ENCODE results near the gene ALPK3. TPM values are rescaled to one million over a fixed set of nuclear protein-coding genes. Genes with fewer than 3 reads are reported as not detected.
A peak's percentile ranks its signal among the peaks of the same experiment; 100 is the strongest.
"Not testable (repeated sequence)": the region's sequence is repeated elsewhere in the genome, so short reads cannot be mapped to it uniquely, and the experiment has no call there.

Gene ALPK3
- total and polyA plus RNA-seq, 4 experiments from 2014 or later = 0.01 to 0.58 (median 0.26) TPM; not detected in 1

- Histone ChIP-seq H3K36me3 (ENCODE audit: insufficient read depth, low read length) (no peaks in the 10 kb centered on the region), H3K27me3 (ENCODE audit: insufficient read depth, low read length) (no peaks in the 10 kb centered on the region), H3K4me1 (ENCODE audit: insufficient read depth, low read length) (no peaks in the 10 kb centered on the region), H3K27ac (ENCODE audit: low read depth, low read length) (no peak overlapping the region), H3K4me3 (ENCODE audit: low read length in 2 of 2) (no peak overlapping the region), H3K9me3 (ENCODE audit: control insufficient read depth in 1 of 2, low read length in 2 of 2) (no peaks in the 10 kb centered on the region)
- peaks cover 0 to 1% of the 10 kb centered on the region in 2 donors for H3K27me3 Mint-ChIP-seq
- no peaks in the 10 kb centered on the region for H3K4me1 Mint-ChIP-seq
- no peak for DNase-seq
- CTCF ChIA-PET (ENCODE audit: partially characterized antibody) = no interaction called here
- H3K27ac Mint-ChIP-seq = no peak overlapping the region
- H3K9me3 Mint-ChIP-seq = no peaks in the 10 kb centered on the region
- no peaks in the 10 kb centered on the region for H3K36me3 Mint-ChIP-seq
- intact Hi-C loops (cut with micrococcal nuclease) = no loop called here
- POLR2A ChIA-PET (ENCODE audit: partially characterized antibody) = no interaction called here
- H3K4me3 Mint-ChIP-seq = no peak overlapping the region
Measured at GRCh38 chr15:84874981-84875699, 58.0 kb downstream of the ALPK3 start.

GRCh38 chr15:84876269-84876668 is 59.1 kb downstream of the ALPK3 start:
- Histone ChIP-seq H3K9me3 (ENCODE audit: control insufficient read depth in 1 of 2, low read length in 2 of 2) (no peaks in the 10 kb centered on the region), H3K27ac (ENCODE audit: low read depth, low read length) (no peak overlapping the region), H3K4me3 (ENCODE audit: low read length in 2 of 2) (no peak overlapping the region), H3K36me3 (ENCODE audit: insufficient read depth, low read length) (no peaks in the 10 kb centered on the region), H3K4me1 (ENCODE audit: insufficient read depth, low read length) (no peaks in the 10 kb centered on the region), H3K27me3 (ENCODE audit: insufficient read depth, low read length) (no peaks in the 10 kb centered on the region)
- no peak for DNase-seq
- Mint-ChIP-seq H3K4me1 (no peaks in the 10 kb centered on the region), H3K27ac (peak overlapping the region in 1 of 7 donors; percentile 1), H3K27me3 (peaks cover 0 to 1% of the 10 kb centered on the region in 2 donors), H3K9me3 (no peaks in the 10 kb centered on the region), H3K36me3 (no peaks in the 10 kb centered on the region), H3K4me3 (no peak overlapping the region)
- intact Hi-C loops (cut with micrococcal nuclease) = no loop called here
- POLR2A ChIA-PET (ENCODE audit: partially characterized antibody) = interaction anchor here (0.6 kb wide), 1 partner anchor 49 kb away, joined by 3 read pairs; no protein-coding TSS in a partner anchor
- CTCF ChIA-PET (ENCODE audit: partially characterized antibody) = interaction anchor here (0.7 to 1.3 kb wide), 5 partner anchors 12 to 509 kb away, joined by 3 to 7 read pairs (median 4); no protein-coding TSS in a partner anchor

DNA sequence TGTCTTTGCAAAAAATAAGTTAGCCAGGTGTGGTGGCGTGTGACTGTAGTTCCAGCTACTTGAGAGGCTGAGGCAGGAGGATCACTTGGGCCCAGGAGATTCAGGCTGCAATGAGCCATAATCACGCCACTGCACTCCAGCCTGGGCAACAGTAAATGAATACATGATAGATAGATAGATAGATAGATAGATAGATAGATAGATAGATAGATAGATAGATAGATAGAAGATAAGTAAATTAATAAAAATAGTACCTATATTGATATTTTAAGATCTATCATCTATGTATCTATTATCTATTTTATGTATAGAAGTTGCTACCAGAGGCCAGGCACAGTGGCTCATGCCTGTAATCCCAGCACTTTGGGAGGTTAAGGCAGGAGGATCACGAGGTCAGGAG is 60.5 kb downstream of the ALPK3 start:
- not testable (repeated sequence) for H3K4me1 ChIP-seq (ENCODE audit: insufficient read depth, low read length); H3K9me3 ChIP-seq (ENCODE audit: control insufficient read depth in 1 of 2, low read length in 2 of 2); H3K27ac Mint-ChIP-seq; H3K4me3 Mint-ChIP-seq; H3K9me3 Mint-ChIP-seq; H3K4me3 ChIP-seq (ENCODE audit: low read length in 2 of 2); DNase-seq; H3K4me1 Mint-ChIP-seq; H3K36me3 Mint-ChIP-seq; H3K27me3 ChIP-seq (ENCODE audit: insufficient read depth, low read length); H3K27ac ChIP-seq (ENCODE audit: low read depth, low read length); H3K27me3 Mint-ChIP-seq; H3K36me3 ChIP-seq (ENCODE audit: insufficient read depth, low read length)
- ChIA-PET POLR2A (ENCODE audit: partially characterized antibody) (interaction anchor here (0.8 kb wide), 1 partner anchor 15 kb away, joined by 3 read pairs; no protein-coding TSS in a partner anchor), CTCF (ENCODE audit: partially characterized antibody) (interaction anchor here (0.7 to 2.2 kb wide), 11 partner anchors 33 to 305 kb away, joined by 3 to 19 read pairs (median 3); partner anchors contain the start of gene WDR73)
- intact Hi-C loops (cut with micrococcal nuclease) = loop anchor here (1.0 kb wide), 3 partner anchors 51 to 289 kb away; partner anchors contain the start of gene WDR73

GRCh38 chr15:84878504-84878903 is 61.3 kb downstream of the ALPK3 start:
- no peak overlapping the region for H3K27ac ChIP-seq (ENCODE audit: low read depth, low read length)
- Mint-ChIP-seq H3K9me3 (no peaks in the 10 kb centered on the region), H3K4me1 (no peaks in the 10 kb centered on the region), H3K36me3 (no peaks in the 10 kb centered on the region), H3K27ac (no peak overlapping the region), H3K27me3 (no peaks in the 10 kb centered on the region), H3K4me3 (no peak overlapping the region)
- ChIA-PET POLR2A (ENCODE audit: partially characterized antibody) (no interaction called here), CTCF (ENCODE audit: partially characterized antibody) (interaction anchor here (0.6 to 2.2 kb wide), 10 partner anchors 46 to 306 kb away, joined by 3 to 19 read pairs (median 4); partner anchors contain the start of gene WDR73)
- no peaks in the 10 kb centered on the region for H3K4me1 ChIP-seq (ENCODE audit: insufficient read depth, low read length)
- peak; percentile 44 to 53 (median 50) for DNase-seq
- no peaks in the 10 kb centered on the region for H3K36me3 ChIP-seq (ENCODE audit: insufficient read depth, low read length)
- no peaks in the 10 kb centered on the region for H3K9me3 ChIP-seq (ENCODE audit: control insufficient read depth in 1 of 2, low read length in 2 of 2)
- no peaks in the 10 kb centered on the region for H3K27me3 ChIP-seq (ENCODE audit: insufficient read depth, low read length)
- no peak overlapping the region for H3K4me3 ChIP-seq (ENCODE audit: low read length in 2 of 2)
- intact Hi-C loops (cut with micrococcal nuclease) = loop anchor here (1.0 kb wide), 3 partner anchors 50 to 290 kb away; partner anchors contain the start of gene WDR73

DNA sequence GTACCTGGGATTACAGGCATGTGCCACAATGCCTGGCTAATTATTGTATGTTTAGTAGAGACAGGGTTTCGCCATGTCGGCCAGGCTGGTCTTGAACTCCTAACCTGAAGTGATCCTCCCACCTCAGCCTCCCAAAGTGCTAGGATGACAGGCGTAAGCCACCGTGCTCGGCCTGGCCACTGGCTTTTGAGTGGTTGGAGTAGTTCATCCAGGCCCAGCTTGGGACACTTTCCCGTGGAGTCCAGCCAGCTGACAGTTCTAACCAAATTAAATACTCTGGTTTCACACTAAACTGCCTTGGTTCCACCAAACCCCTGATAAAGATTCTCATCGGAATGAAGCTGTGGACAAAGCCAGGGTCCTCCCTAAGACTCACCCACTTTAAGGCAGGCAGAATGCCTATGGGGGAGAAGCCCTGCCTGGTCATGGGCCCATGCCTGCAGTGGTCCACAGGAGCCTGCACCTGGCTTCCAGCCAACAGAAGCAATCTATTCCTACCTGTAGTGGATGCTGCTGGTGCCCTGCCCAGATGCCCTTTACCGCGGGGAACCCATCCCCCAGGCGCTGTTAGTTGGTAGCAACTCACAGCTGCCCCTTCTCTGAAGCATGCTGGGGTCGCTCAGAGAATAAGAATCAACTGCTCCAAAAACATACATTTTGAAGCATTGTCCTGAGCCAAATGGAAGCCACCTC is 62.1 kb downstream of the ALPK3 start:
- H3K4me1 ChIP-seq (ENCODE audit: insufficient read depth, low read length) = no peaks in the 10 kb centered on the region
- no peaks in the 10 kb centered on the region for H3K9me3 Mint-ChIP-seq
- H3K4me3 ChIP-seq (ENCODE audit: low read length in 2 of 2) = no peak overlapping the region
- no peak for DNase-seq
- no peaks in the 10 kb centered on the region for H3K4me1 Mint-ChIP-seq
- H3K36me3 ChIP-seq (ENCODE audit: insufficient read depth, low read length) = no peaks in the 10 kb centered on the region
- no peaks in the 10 kb centered on the region for H3K9me3 ChIP-seq (ENCODE audit: control insufficient read depth in 1 of 2, low read length in 2 of 2)
- H3K27me3 ChIP-seq (ENCODE audit: insufficient read depth, low read length) = no peaks in the 10 kb centered on the region
- POLR2A ChIA-PET (ENCODE audit: partially characterized antibody) = no interaction called here
- no peaks in the 10 kb centered on the region for H3K27me3 Mint-ChIP-seq
- no peak overlapping the region for H3K27ac Mint-ChIP-seq
- no peak overlapping the region for H3K4me3 Mint-ChIP-seq
- H3K27ac ChIP-seq (ENCODE audit: low read depth, low read length) = no peak overlapping the region
- CTCF ChIA-PET (ENCODE audit: partially characterized antibody) = interaction anchor here (0.6 to 2.2 kb wide), 5 partner anchors 51 to 291 kb away, joined by 3 to 19 read pairs (median 5); partner anchors contain the start of gene WDR73
- H3K36me3 Mint-ChIP-seq = no peaks in the 10 kb centered on the region
- intact Hi-C loops (cut with micrococcal nuclease) = no loop called here

- no peak for DNase-seq
- H3K4me3 ChIP-seq (ENCODE audit: low read length in 2 of 2) = no peak overlapping the region
- no peak overlapping the region for H3K27ac ChIP-seq (ENCODE audit: low read depth, low read length)
- Mint-ChIP-seq H3K4me3 (no peak overlapping the region), H3K27ac (peak overlapping the region in 1 of 7 donors; percentile 27), H3K36me3 (no peaks in the 10 kb centered on the region), H3K4me1 (no peaks in the 10 kb centered on the region), H3K9me3 (no peaks in the 10 kb centered on the region), H3K27me3 (no peaks in the 10 kb centered on the region)
- intact Hi-C loops (cut with micrococcal nuclease) = no loop called here
- CTCF ChIA-PET (ENCODE audit: partially characterized antibody) = no interaction called here
- H3K4me1 ChIP-seq (ENCODE audit: insufficient read depth, low read length) = no peaks in the 10 kb centered on the region
- no peaks in the 10 kb centered on the region for H3K27me3 ChIP-seq (ENCODE audit: insufficient read depth, low read length)
- POLR2A ChIA-PET (ENCODE audit: partially characterized antibody) = no interaction called here
- H3K36me3 ChIP-seq (ENCODE audit: insufficient read depth, low read length) = no peaks in the 10 kb centered on the region
- H3K9me3 ChIP-seq (ENCODE audit: control insufficient read depth in 1 of 2, low read length in 2 of 2) = no peaks in the 10 kb centered on the region
Measured at GRCh38 chr15:84880007-84880406, 62.9 kb downstream of the ALPK3 start.

- no peaks in the 10 kb centered on the region for H3K4me1 ChIP-seq (ENCODE audit: insufficient read depth, low read length)
- H3K36me3 ChIP-seq (ENCODE audit: insufficient read depth, low read length) = no peaks in the 10 kb centered on the region
- POLR2A ChIA-PET (ENCODE audit: partially characterized antibody) = no interaction called here
- DNase-seq = no peak
- H3K4me3 ChIP-seq (ENCODE audit: low read length in 2 of 2) = no peak overlapping the region
- CTCF ChIA-PET (ENCODE audit: partially characterized antibody) = interaction anchor here (1.2 to 1.6 kb wide), 2 partner anchors 9 to 10 kb away, joined by 4 to 6 read pairs; no protein-coding TSS in a partner anchor
- no peak overlapping the region for H3K27ac ChIP-seq (ENCODE audit: low read depth, low read length)
- H3K4me1 Mint-ChIP-seq = no peaks in the 10 kb centered on the region
- H3K9me3 Mint-ChIP-seq = no peaks in the 10 kb centered on the region
- intact Hi-C loops (cut with micrococcal nuclease) = no loop called here
- H3K27me3 ChIP-seq (ENCODE audit: insufficient read depth, low read length) = no peaks in the 10 kb centered on the region
- no peaks in the 10 kb centered on the region for H3K27me3 Mint-ChIP-seq
- H3K36me3 Mint-ChIP-seq = no peaks in the 10 kb centered on the region
- H3K9me3 ChIP-seq (ENCODE audit: control insufficient read depth in 1 of 2, low read length in 2 of 2) = no peaks in the 10 kb centered on the region
- no peak overlapping the region for H3K4me3 Mint-ChIP-seq
- H3K27ac Mint-ChIP-seq = no peak overlapping the region
Measured at GRCh38 chr15:84880822-84881519, 63.8 kb downstream of the ALPK3 start.
